Naive thymus-derived CD4-positive, alpha-beta T cell (primary cell): ENCODE data around the gene ACE. TPM values are rescaled to one million over a fixed set of nuclear protein-coding genes. Genes with fewer than 3 reads are reported as not detected.
A peak's percentile ranks its signal among the peaks of the same experiment; 100 is the strongest.

Experiments
- ATAC-seq: fragments of 150-1000 bp; cut with Tn5 transposase; 2 replicates; pipeline ENCODE4 v1.10.0; 2021; ENCODE audit warnings: mild to moderate bottlenecking, moderate library complexity
- CTCF ChIA-PET: fragments of 350-600 bp; sonication (Branson Sonifier 250); formaldehyde crosslinking; loops from one replicate; lab custom pipeline; 2021; ENCODE audit warnings: antibody characterized with exemption; lab: Charles Lee
- POLR2A ChIA-PET: fragments of 350-600 bp; sonication (Branson Sonifier 250); formaldehyde crosslinking; loops from one replicate; lab custom pipeline; 2021; ENCODE audit warnings: antibody characterized with exemption, inconsistent platforms; lab: Charles Lee
- DNase-seq, 9 donors: peaks; one replicate each; pipeline versions ENCODE4 v3.0.0 to v3.0.0-alpha.2; 2020 to 2022; ENCODE audit warnings: mixed read lengths in 1 of 9
- H3K27ac ChIP-seq: one replicate; pipeline ENCODE4 v1.7.0; 2013; ENCODE audit warnings: mild to moderate bottlenecking, low read depth, low read length, moderate library complexity
- H3K27me3 ChIP-seq, 2 donors: one replicate each; pipeline ENCODE4 v1.7.0; 2013; ENCODE audit warnings: low read length in 2 of 2, mild to moderate bottlenecking in 2 of 2, moderate library complexity in 2 of 2; ENCODE audit not compliant: control insufficient read depth in 2 of 2, insufficient read depth in 2 of 2
- H3K36me3 ChIP-seq, 3 experiments: 1 replicate in 2 of 3; 2 replicates in 1 of 3; pipeline ENCODE4 v1.7.0; 2013; ENCODE audit warnings: low read length in 3 of 3, mild to moderate bottlenecking in 3 of 3, moderate library complexity in 1 of 3; ENCODE audit not compliant: insufficient read depth in 3 of 3, control insufficient read depth in 2 of 3
- H3K4me1 ChIP-seq, 2 donors: one replicate each; pipeline ENCODE4 v1.7.0; 2013; ENCODE audit warnings: low read length in 2 of 2, mild to moderate bottlenecking in 2 of 2, moderate library complexity in 1 of 2; ENCODE audit not compliant: control insufficient read depth in 2 of 2, insufficient read depth in 2 of 2
- H3K4me3 ChIP-seq: 2 replicates; pipeline ENCODE4 v1.7.0; 2013; ENCODE audit warnings: mild to moderate bottlenecking, low read length
- H3K9me3 ChIP-seq, 3 experiments: 1 replicate in 2 of 3; 2 replicates in 1 of 3; pipeline ENCODE4 v1.7.0; 2013; ENCODE audit warnings: low read length in 3 of 3; ENCODE audit not compliant: control insufficient read depth in 2 of 3
- H3K27ac Mint-ChIP-seq, 9 donors: one replicate each; pipeline ENCODE4 v1.8.0; 2020 to 2022; ENCODE audit warnings: mixed read lengths in 9 of 9, mild to moderate bottlenecking in 8 of 9, moderate library complexity in 5 of 9, inconsistent platforms in 2 of 9
- H3K27me3 Mint-ChIP-seq, 5 donors: one replicate each; pipeline ENCODE4 v1.8.0; 2021 to 2022; ENCODE audit warnings: mixed read lengths in 5 of 5, mild to moderate bottlenecking in 1 of 5
- H3K36me3 Mint-ChIP-seq, 5 donors: one replicate each; pipeline ENCODE4 v1.8.0; 2020 to 2022; ENCODE audit warnings: mixed read lengths in 5 of 5, mild to moderate bottlenecking in 3 of 5, inconsistent platforms in 1 of 5
- H3K4me1 Mint-ChIP-seq, 7 donors: one replicate each; pipeline ENCODE4 v1.8.0; 2020 to 2022; ENCODE audit warnings: mixed read lengths in 7 of 7, mild to moderate bottlenecking in 3 of 7, inconsistent platforms in 1 of 7
- H3K4me3 Mint-ChIP-seq, 10 donors: one replicate each; pipeline ENCODE4 v1.8.0; 2020 to 2022; ENCODE audit warnings: mild to moderate bottlenecking in 10 of 10, mixed read lengths in 10 of 10, moderate library complexity in 6 of 10, inconsistent platforms in 2 of 10
- H3K9me3 Mint-ChIP-seq, 11 donors: one replicate each; pipeline ENCODE4 v1.8.0; 2020 to 2022; ENCODE audit warnings: mixed read lengths in 11 of 11, mild to moderate bottlenecking in 4 of 11, inconsistent platforms in 1 of 11, moderate library complexity in 1 of 11
- intact Hi-C, 2 donors: fragments of 100-400 bp; cut with micrococcal nuclease; formaldehyde crosslinking; loops; one replicate each; pipeline ENCODE4 v1.15.1; 2023
- polyA plus RNA-seq, 2 donors: library from polyadenylated mRNA; unstranded; fragments of 300-500 nt; fragmentation: Illumina TruSeq; gene quantifications; one replicate each; pipeline ENCODE4 v1.2.3, GENCODE V29; 2021
- total RNA-seq, 6 experiments: library from RNA in 5 of 6; stranded (reverse) in 5 of 6; gene quantifications; 1 replicate in 5 of 6; 2 replicates in 1 of 6; pipeline ENCODE4 v1.2.3 and lab custom pipeline; 2021 to 2026

ACE gene
- total and polyA plus RNA-seq, 7 experiments from 2014 or later, result 0.73 to 14.4 (median 2.3) TPM; not detected in 2

- no peaks in the 10 kb centered on the region for H3K4me1 ChIP-seq
- H3K36me3 ChIP-seq, result no peaks in the 10 kb centered on the region
- H3K27me3 ChIP-seq, result peaks cover 0 to 3% of the 10 kb centered on the region in 2 donors
- Mint-ChIP-seq H3K27ac (no peak overlapping the region), H3K27me3 (peaks cover 27 to 37% (median 32%) of the 10 kb centered on the region in 5 donors), H3K36me3 (peaks cover 0 to 5% (median 0%) of the 10 kb centered on the region in 5 donors), H3K4me1 (peaks cover 0 to 9% (median 8%) of the 10 kb centered on the region in 7 donors), H3K4me3 (no peak overlapping the region), H3K9me3 (peaks cover 0 to 1% (median 0%) of the 10 kb centered on the region in 11 donors)
- CTCF ChIA-PET, result no interaction called here
- no peak overlapping the region for H3K27ac ChIP-seq
- ATAC-seq, result no peak
- DNase-seq, result no peak
- no peaks in the 10 kb centered on the region for H3K9me3 ChIP-seq
- POLR2A ChIA-PET, result no interaction called here
- intact Hi-C loops, result no loop called here
- H3K4me3 ChIP-seq, result no peak overlapping the region
Observed at GRCh38 chr17:63540590-63540989, 63.7 kb downstream of the ACE start.

- no peak overlapping the region for H3K27ac Mint-ChIP-seq
- no peak for ATAC-seq
- ChIA-PET POLR2A (no interaction called here), CTCF (no interaction called here)
- H3K27me3 Mint-ChIP-seq, result peaks cover 24 to 34% (median 29%) of the 10 kb centered on the region in 5 donors
- no peak for DNase-seq
- peaks cover 0 to 1% (median 0%) of the 10 kb centered on the region in 11 donors for H3K9me3 Mint-ChIP-seq
- Histone ChIP-seq H3K36me3 (no peaks in the 10 kb centered on the region), H3K4me1 (no peaks in the 10 kb centered on the region), H3K27ac (no peak overlapping the region), H3K4me3 (no peak overlapping the region), H3K27me3 (peaks cover 0 to 3% of the 10 kb centered on the region in 2 donors), H3K9me3 (no peaks in the 10 kb centered on the region)
- peaks cover 0 to 5% (median 0%) of the 10 kb centered on the region in 5 donors for H3K36me3 Mint-ChIP-seq
- H3K4me3 Mint-ChIP-seq, result no peak overlapping the region
- intact Hi-C loops, result no loop called here
- H3K4me1 Mint-ChIP-seq, result peaks cover 0 to 9% (median 6%) of the 10 kb centered on the region in 7 donors
Observed at GRCh38 chr17:63542218-63542545, 65.3 kb downstream of the ACE start.

DNA sequence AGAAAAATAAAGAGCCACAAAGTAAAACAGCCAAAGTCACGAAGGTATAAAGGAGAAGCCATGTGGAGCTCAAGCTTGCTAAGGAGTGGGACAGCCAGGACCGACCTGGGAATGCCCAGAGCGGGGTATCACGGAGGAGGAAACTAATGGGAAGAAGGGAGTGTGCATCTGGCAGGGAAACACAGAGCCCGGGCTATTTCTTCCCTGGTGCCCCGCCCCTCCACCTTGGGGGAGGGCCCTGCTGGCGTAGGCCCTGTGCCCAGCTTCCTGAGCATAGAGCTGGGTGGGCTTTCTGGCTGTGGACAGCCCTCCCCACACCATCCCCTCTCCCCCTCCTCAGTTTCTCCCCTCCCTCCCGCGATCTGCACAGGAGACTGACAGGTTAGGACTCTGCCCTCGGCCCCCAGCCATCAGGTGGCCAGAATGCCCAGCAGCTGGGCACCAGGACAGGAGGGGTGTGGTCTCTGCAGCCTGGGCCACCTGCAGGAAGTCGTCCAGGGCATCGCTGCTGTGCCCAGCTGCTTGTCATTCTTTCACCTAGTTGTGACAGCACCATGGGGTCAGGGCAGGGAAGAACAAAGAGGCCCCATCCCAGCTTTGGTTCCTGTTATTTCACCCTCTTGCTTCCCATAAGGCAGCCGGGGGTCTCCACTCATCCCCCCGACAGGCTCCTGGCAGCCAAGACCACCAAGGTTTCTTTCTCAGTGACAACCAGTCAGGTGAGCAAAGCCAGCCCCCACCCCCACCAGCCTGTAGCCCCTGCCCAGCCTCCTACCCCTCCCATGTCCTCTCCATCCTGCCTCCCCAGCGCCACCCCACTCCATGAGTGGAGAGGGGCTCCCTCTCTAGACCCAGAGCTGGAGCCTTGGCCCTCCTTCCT is 66.3 kb downstream of the ACE start:
- no peak overlapping the region for H3K27ac ChIP-seq
- no peaks in the 10 kb centered on the region for H3K9me3 ChIP-seq
- Mint-ChIP-seq H3K9me3 (peaks cover 0 to 1% (median 0%) of the 10 kb centered on the region in 11 donors), H3K4me1 (peaks cover 0 to 9% (median 8%) of the 10 kb centered on the region in 7 donors), H3K4me3 (no peak overlapping the region), H3K27me3 (peaks cover 17 to 26% (median 25%) of the 10 kb centered on the region in 5 donors), H3K27ac (peak overlapping the region in 1 of 9 donors; percentile 67), H3K36me3 (peaks cover 0 to 5% (median 0%) of the 10 kb centered on the region in 5 donors)
- ATAC-seq (no peak), DNase-seq (no peak)
- intact Hi-C loops, result no loop called here
- ChIA-PET CTCF (interaction anchor here (0.6 kb wide), 1 partner anchor 374 kb away, joined by 3 read pairs; no protein-coding TSS in a partner anchor), POLR2A (no interaction called here)
- no peaks in the 10 kb centered on the region for H3K4me1 ChIP-seq
- H3K36me3 ChIP-seq, result no peaks in the 10 kb centered on the region
- H3K27me3 ChIP-seq, result peaks cover 0 to 3% of the 10 kb centered on the region in 2 donors
- no peak overlapping the region for H3K4me3 ChIP-seq

DNA sequence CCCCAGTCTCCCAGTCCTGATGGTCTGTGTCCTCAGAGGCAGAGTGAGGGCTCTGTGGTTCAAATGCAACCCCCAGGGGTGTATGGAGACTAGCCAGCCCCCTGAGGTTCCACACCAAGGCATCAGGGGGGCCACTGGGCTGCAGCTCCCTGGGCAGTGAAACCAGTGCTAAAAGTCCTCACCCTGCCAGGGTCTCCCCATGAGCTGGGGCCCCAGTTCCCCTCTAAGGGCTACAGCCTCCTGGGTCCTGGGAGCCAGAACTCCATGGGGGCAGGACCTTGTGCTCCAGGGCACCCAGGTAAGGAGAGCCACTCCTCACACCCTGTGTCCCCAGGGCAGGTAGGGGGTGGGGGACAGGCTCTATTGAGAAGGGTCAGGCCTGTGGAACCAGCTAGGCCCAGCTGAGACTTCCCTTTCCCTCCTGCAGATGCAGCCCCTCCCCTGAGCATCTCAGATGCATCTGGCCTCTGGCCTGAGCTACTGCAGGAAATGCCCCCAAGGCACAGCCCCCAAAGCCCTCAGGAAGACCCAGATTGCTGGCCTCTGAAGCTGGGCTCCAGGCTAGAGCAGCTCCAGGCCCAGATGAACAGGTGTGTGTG is 67.1 kb downstream of the ACE start:
- Histone ChIP-seq H3K4me3 (no peak overlapping the region), H3K27ac (no peak overlapping the region), H3K36me3 (no peaks in the 10 kb centered on the region), H3K9me3 (no peaks in the 10 kb centered on the region), H3K4me1 (no peaks in the 10 kb centered on the region), H3K27me3 (no peaks in the 10 kb centered on the region)
- POLR2A ChIA-PET, result no interaction called here
- Mint-ChIP-seq H3K27ac (no peak overlapping the region), H3K27me3 (peaks cover 11 to 20% (median 18%) of the 10 kb centered on the region in 5 donors), H3K9me3 (peaks cover 0 to 1% (median 0%) of the 10 kb centered on the region in 11 donors), H3K4me1 (peaks cover 0 to 8% (median 4%) of the 10 kb centered on the region in 7 donors), H3K4me3 (no peak overlapping the region), H3K36me3 (peaks cover 0 to 5% (median 0%) of the 10 kb centered on the region in 5 donors)
- CTCF ChIA-PET, result no interaction called here
- no peak for ATAC-seq
- intact Hi-C loops, result no loop called here
- no peak for DNase-seq

- Mint-ChIP-seq H3K27me3 (peaks cover 3 to 13% (median 10%) of the 10 kb centered on the region in 5 donors), H3K4me1 (peaks cover 0 to 6% (median 3%) of the 10 kb centered on the region in 7 donors), H3K27ac (no peak overlapping the region), H3K9me3 (no peaks in the 10 kb centered on the region), H3K36me3 (no peaks in the 10 kb centered on the region), H3K4me3 (no peak overlapping the region)
- POLR2A ChIA-PET, result no interaction called here
- ATAC-seq (no peak), DNase-seq (no peak)
- CTCF ChIA-PET, result interaction anchor here (0.6 kb wide), 1 partner anchor 801 kb away, joined by 3 read pairs; no protein-coding TSS in a partner anchor
- no peaks in the 10 kb centered on the region for H3K4me1 ChIP-seq
- no peaks in the 10 kb centered on the region for H3K9me3 ChIP-seq
- H3K4me3 ChIP-seq, result no peak overlapping the region
- intact Hi-C loops, result no loop called here
- H3K27me3 ChIP-seq, result no peaks in the 10 kb centered on the region
- H3K27ac ChIP-seq, result no peak overlapping the region
- no peaks in the 10 kb centered on the region for H3K36me3 ChIP-seq
Observed at GRCh38 chr17:63544467-63545301, 67.8 kb downstream of the ACE start.

GRCh38 chr17:63546308-63547082 is 69.6 kb downstream of the ACE start:
- Mint-ChIP-seq H3K4me1 (peaks cover 3 to 14% (median 6%) of the 10 kb centered on the region in 7 donors), H3K4me3 (no peak overlapping the region), H3K27ac (no peak overlapping the region), H3K36me3 (peaks cover 0 to 3% (median 0%) of the 10 kb centered on the region in 5 donors), H3K27me3 (peaks cover 0 to 3% (median 0%) of the 10 kb centered on the region in 5 donors), H3K9me3 (no peaks in the 10 kb centered on the region)
- H3K27me3 ChIP-seq, result no peaks in the 10 kb centered on the region
- DNase-seq, result no peak
- peaks cover 0 to 7% (median 0%) of the 10 kb centered on the region in 3 experiments for H3K36me3 ChIP-seq
- no peak overlapping the region for H3K27ac ChIP-seq
- intact Hi-C loops, result no loop called here
- H3K9me3 ChIP-seq, result no peaks in the 10 kb centered on the region
- H3K4me3 ChIP-seq, result no peak overlapping the region
- no peak for ATAC-seq
- ChIA-PET CTCF (no interaction called here), POLR2A (no interaction called here)
- H3K4me1 ChIP-seq, result no peaks in the 10 kb centered on the region
